Stimulated activated CD4-positive, alpha-beta T cell treated with anti-CD3 and anti-CD28 coated beads, Interleukin-1b, Interleukin-23, amount 100 ng/mL, for 48 hours (primary cell): ENCODE results near the gene HES2.
"Not testable (repeated sequence)": the region's sequence is repeated elsewhere in the genome, so short reads cannot be mapped to it uniquely, and the experiment has no call there.

Experiments used
- DNase-seq: peaks from one replicate; pipeline ENCODE4 v3.0.0-alpha.2; 2020

HES2 gene

GRCh38 chr1:6416295-6416656, 3.4 kb downstream of the HES2 start:
- DNase-seq: no peak

DNA sequence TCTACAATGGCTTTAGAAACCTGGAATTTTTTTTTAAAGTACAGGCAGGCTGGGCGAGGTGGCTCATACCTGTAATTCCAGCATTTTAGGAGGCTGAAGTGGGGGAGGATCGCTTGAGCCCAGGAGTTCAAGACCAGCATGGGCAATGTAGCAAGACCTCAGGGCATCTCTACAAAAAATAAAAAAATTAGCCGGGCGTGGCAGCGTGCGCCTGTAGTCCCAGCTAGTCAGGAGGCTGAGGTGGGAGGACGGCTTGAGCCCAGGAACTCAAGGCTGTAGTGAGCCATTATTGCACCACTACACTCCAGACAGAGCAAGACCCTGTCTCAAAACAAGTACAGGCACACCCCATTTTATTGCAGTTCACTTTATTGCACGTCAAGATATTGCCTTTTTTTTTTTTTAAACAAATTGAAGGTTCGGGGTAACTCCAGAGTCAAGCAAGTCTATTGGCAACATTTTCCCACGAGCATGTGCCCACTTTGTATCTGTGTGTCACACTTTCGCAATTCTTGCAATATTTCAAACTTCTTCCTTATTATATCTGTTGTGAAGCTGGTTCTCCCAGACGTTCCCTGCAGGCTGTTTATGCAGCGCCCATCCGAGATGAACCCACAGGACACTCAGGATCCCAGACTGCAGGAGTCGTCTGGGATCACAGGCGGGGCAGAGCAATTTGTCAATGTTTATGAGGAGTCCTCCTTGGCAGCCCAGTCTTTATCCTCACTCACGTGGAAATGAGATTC, 4.7 kb downstream of the HES2 start:
- DNase-seq: no peak

GRCh38 chr1:6414443-6414844, 5.3 kb downstream of the HES2 start:
- peak; percentile 54 for DNase-seq

- no peak for DNase-seq
These were observed 6.8 kb downstream of the HES2 start for GRCh38 chr1:6412896-6413295.

DNA sequence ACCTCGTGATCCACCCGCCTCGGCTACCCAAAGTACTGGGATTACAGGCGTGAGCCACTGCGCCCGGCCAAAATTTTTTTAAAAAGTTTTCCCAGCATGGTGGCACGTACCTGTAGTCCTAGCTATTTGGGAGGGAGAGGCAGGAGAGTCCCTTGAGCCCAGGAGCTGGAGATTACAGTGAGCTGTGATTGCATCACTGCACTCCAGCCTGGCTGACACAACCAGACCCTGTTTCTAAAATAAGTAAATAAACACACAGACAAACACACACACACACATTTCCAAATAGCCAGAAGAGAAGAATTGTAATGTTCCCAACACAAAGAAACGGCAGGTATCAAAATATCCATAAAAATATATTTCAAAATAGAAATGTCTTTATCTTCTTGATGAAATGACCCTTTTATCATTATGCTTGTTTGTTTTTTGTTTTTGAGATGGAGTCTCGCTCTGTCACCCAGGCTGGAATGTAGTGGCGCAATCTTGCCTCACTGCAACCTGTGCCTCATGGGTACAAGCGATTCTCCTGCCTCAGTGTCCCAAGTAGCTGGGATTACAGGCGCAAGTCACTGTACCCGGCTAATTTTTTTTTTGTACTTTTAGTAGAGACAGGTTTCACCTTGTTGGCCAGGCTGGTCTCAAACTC, 9.3 kb downstream of the HES2 start:
- DNase-seq: no peak

GRCh38 chr1:6409733-6410132, 10.0 kb downstream of the HES2 start:
- no peak for DNase-seq

- DNase-seq: no peak
These were observed 10.7 kb downstream of the HES2 start for GRCh38 chr1:6409053-6409452.

- no peak for DNase-seq
These were observed 11.7 kb downstream of the HES2 start for GRCh38 chr1:6408023-6408422.

DNA sequence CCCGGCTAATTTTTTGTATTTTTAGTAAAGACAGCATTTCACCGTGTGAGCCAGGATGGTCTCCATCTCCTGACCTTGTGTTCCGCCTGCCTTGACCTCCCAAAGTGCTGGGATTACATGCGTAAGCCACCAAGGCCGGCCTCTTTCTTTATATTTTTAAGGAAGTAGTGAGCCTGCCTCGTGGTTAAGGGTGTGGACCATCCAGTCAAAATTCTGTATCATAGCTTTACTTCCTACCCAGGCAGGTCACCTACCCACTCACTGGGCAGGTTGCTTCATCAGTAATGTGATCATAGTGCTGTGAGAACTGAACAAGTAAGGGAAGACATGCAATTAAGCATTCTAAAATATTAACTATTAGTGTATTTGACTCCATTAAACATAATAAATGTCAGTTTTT, 18.0 kb downstream of the HES2 start:
- DNase-seq: no peak

DNA sequence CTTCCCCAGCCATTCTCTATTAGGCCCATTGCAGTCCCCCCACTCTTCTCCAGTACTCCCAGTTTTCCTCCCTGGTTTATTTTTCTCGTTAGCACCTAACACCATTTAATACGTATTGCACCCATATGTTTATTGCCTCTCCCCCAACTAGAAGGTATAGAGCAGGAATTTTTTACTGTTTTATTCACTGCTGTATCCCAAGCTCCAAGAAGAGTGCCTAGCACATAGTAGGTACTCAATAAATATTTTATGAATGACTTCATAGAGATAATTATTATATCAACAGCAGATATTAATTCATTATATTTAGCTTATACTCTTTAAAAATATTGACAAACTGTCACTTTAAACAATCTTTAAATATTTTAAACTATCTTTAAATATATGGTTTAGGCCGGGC, 20.4 kb downstream of the HES2 start:
- DNase-seq: no peak

- no peak for DNase-seq
These were observed 21.8 kb downstream of the HES2 start for GRCh38 chr1:6397844-6398441.

DNA sequence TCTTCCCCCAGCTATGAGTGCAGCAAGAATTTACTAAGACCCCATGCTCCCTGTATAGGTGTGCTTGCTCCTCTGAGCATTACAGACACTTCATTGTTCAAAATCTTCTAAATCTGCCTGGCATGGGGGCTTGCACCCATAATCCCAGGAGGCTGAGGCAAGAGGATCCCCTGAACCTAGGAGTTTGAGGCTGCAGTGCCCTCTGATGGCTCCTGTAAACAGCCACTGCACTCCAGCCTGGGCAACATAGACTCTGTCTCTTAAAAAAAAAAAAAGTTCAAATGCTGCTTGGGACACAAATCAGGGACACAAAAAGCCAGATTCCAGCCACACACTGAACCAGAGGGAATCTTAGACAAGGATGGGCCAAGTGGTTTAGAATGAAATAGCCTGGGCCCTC, 22.7 kb downstream of the HES2 start:
- DNase-seq: no peak

DNA sequence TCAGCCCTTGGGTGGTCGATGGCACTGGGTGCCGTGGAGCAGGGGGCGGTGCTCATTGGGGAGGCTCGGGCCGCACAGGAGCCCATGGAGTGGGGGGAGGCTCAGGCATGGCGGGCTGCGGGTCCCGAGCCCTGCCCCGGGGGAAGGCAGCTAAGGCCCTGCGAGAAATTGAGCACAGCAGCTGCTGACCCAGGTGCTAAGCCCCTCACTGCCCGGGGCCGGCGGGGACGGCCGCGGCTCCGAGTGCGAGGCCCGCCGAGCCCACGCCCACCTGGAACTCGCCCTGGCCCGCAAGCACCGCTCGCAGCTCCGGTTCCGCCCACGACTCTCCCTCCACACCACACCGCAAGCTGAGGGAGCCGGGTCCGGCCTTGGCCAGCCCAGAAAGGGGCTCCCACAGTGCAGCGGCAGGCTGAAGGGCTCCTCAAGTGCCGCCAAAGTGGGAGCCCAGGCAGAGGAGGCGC, 23.9 kb downstream of the HES2 start:
- not testable (repeated sequence) for DNase-seq

DNA sequence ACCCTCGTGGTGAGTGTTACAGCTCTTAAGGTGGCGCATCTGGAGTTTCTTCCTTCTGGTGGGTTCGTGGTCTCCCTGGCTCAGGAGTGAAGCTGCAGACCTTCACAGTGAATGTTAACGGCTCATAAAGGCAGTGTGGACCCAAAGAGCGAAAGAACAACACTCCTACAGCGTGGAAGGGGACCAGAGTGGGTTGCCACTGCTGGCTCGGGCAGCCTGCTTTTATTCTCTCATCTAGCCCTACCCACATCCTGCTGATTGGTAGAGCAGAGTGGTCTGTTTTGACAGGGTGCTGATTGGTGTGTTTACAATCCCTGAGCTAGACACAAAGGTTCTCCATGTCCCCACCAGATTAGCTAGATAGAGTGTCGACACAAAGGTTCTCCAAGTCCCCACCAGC, 24.6 kb downstream of the HES2 start:
- not testable (repeated sequence) for DNase-seq

DNA sequence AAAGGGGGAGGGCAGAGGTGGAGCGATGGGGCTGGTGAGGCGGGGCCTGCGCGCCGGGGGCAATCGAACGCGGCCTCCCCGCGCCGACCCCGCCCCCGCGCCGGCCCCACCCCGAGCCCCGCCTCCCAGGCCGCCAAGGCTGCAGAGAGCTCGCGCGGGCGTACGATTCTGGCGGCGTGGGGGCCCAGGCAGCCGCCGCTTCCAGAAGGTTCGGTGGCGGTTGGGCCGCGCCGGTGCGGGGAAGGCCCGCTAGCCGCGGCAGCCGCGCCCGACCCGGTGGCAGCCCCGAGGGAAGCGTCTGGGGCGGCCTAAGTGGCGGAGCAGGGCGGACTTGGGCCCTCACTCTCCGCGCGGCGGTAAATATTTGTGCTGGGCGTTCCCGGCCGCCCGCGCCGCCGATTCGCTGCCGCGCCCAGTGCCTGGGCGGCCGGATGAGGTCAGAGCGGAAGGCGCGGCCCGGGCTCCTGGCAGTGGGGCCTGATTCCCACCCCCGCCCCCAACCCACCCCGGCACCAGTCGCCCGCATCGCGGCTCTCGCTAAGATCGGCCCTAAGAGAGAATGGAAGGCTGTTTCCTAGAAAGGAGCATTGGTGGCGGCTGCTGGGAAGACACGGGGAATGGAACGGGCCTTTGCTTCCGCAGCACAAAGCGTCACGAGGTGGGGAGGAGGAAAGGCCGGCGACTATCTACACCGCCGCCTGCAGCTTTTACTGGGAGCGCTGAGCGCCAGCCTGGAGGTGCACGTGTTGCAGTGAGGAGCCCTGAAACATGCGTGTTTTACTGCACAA, 26.1 kb downstream of the HES2 start, which contains the start of gene ACOT7:
Gene ACOT7, minus strand, starts transcription at position 368 of the 788 bp plus-strand sequence. CDS start 368 bp downstream, outside the sequence.
- DNase-seq: peak; percentile 91

DNA sequence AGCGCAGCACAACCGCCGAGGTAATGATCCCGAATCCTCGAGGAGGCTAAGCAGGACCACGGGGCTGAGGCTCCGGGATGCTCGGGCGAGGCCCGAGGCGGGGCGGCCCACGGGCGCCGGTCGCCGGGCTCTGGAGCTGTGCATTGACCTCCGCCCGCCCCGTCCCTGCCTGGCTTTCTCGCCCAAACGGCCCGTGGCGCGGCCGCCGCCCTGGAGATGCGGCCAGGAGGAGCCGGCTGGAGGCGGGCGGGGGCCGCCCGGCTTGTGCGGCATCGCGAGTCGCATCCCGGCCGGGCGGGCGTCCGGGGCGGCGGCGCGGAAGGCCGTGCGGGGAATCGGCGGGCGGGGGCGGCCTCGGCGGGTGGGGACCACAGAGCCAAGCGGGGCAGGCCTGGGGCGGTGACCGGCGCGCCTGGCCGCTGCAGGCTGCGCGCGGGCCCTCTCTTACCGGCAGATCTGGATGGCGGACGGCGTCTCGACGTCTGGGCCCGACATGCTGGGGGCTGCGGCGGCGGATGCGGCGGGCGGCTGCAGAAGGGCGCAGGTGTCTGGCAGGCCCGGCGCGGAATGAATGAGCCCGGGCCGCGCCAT, 26.8 kb downstream of the HES2 start:
- no peak for DNase-seq

GRCh38 chr1:6391951-6392808, 27.5 kb downstream of the HES2 start:
- no peak for DNase-seq

DNA sequence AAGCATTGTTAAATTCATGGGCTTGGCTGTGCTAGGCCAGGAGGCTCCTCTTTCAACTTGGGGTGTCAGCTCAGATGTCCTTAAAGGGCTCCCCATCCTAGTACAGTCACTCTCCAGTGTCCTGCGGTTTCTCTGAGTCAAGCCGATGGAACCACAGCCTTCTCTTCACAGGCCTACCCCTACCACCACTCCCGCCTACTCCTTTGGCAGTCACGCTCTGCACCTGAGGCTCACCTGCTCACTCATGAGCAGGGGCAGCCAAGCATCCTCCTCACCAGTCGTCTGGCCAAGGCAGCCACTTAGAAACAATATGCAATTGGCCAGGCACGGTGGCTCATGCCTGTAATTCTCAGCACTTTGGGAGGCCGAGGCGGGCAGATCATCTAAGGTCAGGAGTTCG, 29.7 kb downstream of the HES2 start:
- no peak for DNase-seq

DNA sequence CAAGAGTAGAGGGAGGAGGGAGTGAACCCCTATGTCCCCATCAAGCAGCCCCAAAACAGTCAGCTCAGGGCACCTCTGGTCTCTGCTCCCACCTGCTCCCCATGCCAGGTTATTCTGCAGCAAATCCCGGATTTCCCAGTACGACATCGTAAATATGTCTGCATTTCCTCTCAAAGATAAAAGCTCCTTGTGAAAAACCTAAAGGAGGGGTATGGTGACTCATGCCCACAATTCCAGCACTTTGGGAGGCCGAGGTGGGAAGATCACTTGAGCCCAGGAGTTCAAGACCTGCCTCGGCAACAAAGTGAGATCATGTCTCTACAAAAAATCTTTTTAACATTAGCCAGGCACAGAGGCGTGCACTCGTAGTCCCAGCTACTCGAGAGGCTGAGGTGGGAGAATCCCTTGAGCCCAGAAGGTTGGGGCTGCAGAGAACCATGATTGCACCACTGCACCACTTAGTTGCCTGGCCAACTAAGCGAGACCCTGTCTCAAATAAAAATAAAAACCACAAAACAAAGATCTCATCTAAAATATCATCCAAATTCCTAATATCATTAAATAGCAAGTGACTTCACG, 33.3 kb downstream of the HES2 start:
- no peak for DNase-seq

DNA sequence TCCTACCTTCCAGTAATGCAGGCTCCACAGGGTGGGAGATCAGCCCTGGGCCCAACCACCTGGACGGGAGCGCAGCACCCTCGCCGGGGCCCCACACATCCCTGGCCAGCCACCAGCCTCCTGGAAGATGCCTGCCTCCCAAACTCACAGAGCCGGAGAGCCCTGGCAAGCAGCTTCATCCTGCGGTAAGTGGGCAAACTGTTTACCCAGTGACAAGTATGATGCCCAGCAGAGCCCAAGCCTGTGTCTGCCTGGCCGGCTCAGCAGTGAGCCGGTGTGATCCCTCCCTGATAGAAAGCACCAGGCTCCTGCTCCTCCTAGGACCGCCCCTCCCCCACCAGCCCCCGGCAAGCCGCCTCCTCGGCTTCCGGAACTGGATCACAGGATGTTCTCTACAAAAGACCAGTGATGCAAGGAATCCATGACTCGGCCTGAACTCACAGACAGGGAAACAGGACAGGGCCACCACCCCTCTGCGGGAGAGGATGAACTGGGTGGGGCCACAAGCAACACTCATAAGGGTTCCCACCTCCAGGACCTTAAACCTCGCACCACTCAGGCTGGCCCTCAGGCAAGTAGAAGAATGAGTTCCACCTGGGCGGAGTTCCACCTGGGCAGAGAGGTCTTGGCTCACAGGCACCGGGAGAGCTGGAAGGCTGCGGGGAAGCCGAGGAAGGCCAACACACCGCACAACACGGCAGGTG, 34.1 kb downstream of the HES2 start:
- DNase-seq: no peak

DNA sequence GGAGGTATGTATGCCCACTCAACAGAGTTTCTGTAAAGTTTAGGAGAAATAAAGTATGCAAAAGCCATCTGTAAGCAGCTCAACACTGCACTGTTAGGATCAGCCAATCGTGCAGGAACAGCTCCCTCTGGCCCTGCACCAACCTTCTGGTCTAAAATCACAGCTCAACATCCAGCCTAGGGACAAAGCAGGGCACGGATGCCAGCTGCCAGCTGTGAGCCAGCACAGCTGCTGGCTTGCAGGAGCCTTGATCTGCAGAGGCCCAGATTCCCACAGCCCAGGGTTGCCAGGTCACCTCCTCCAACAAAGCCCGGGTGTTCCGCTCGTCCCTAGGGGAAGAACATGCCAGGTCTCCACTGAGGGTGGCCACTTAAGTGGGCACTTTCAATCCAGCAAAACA, 34.8 kb downstream of the HES2 start:
- DNase-seq: no peak
